AG04450 (cell line): Measurements from ENCODE around the gene INSRR. TPM values are rescaled to one million over a fixed set of nuclear protein-coding genes. Genes with fewer than 3 reads are reported as not detected.

ENCODE experiments used
- CTCF ChIA-PET: fragments of 300-600, 350-600 bp; formaldehyde crosslinking; extraction: SDS; loops from one replicate; lab custom pipeline; 2022; ENCODE audit warnings: antibody characterized with exemption, inconsistent platforms; lab: Charles Lee
- POLR2A ChIA-PET: fragments of 350-600 bp; formaldehyde crosslinking; extraction: SDS; loops from one replicate; lab custom pipeline; 2021; ENCODE audit warnings: antibody characterized with exemption, inconsistent platforms; lab: Yijun Ruan, JAX
- DNase-seq: peaks from one replicate; pipeline ENCODE4 v3.0.0-alpha.2; 2011; ENCODE audit warnings: low read depth, low spot score
- H3K27ac ChIP-seq: one replicate; pipeline ENCODE4 v1.5.1; 2012; ENCODE audit warnings: low read depth, low read length, control low read depth
- H3K27me3 ChIP-seq: one replicate; pipeline ENCODE4 v1.6.0; 2012; ENCODE audit warnings: low read length; ENCODE audit not compliant: control insufficient read depth, insufficient read depth
- H3K4me3 ChIP-seq: 2 replicates; pipeline ENCODE4 v1.5.1; 2011; ENCODE audit warnings: mild to moderate bottlenecking, low read depth, low read length, control low read depth
- H3K9me3 ChIP-seq: 2 replicates; pipeline ENCODE4 v1.5.1; 2012; ENCODE audit warnings: low read length; ENCODE audit not compliant: control insufficient read depth, insufficient read depth
- CTCF ChIP-seq: IDR thresholded peaks from 2 replicates; pipeline ENCODE4 v1.5.1; 2011; ENCODE audit warnings: low read depth, low read length, control low read depth, inconsistent platforms
- polyA plus RNA-seq: library from polyadenylated mRNA; depleted of rRNA; stranded (reverse); fragments of >200 nt; gene quantifications from 2 replicates; pipeline ENCODE4 v1.2.3, GENCODE V29; 2011

Gene INSRR
- polyA plus RNA-seq, 1 experiment: not detected

GRCh38 chr1:156805766-156806511 lies 53.0 kb downstream of the INSRR start:
- peak overlapping the region; percentile 21 for H3K27ac ChIP-seq
- H3K27me3 ChIP-seq: peaks cover 7% of the 10 kb centered on the region
- TF ChIP-seq CTCF: no peak
- CTCF ChIA-PET: interaction anchor here (1.3 to 2.1 kb wide), 2 partner anchors 32 to 54 kb away, joined by 4 to 7 read pairs; no protein-coding TSS in a partner anchor
- POLR2A ChIA-PET: interaction anchor here (1.2 to 1.6 kb wide), 2 partner anchors 16 to 52 kb away, joined by 3 read pairs; no protein-coding TSS in a partner anchor
- no peak overlapping the region for H3K4me3 ChIP-seq
- peak; percentile 82 for DNase-seq
- H3K9me3 ChIP-seq: no peaks in the 10 kb centered on the region; the same call in 1 of the 2 replicates

- ChIA-PET CTCF (interaction anchor here (0.7 to 1.1 kb wide), 2 partner anchors 55 to 366 kb away, joined by 3 read pairs; no protein-coding TSS in a partner anchor), POLR2A (interaction anchor here (0.7 to 1.6 kb wide), 4 partner anchors 17 to 55 kb away, joined by 3 to 5 read pairs (median 3); no protein-coding TSS in a partner anchor)
- no peak for TF ChIP-seq CTCF
- Histone ChIP-seq H3K27ac (no peak overlapping the region), H3K9me3 (no peaks in the 10 kb centered on the region; the same call in 1 of the 2 replicates), H3K27me3 (peaks cover 7% of the 10 kb centered on the region), H3K4me3 (no peak overlapping the region)
- no peak for DNase-seq
Observed at GRCh38 chr1:156804572-156805243, 54.2 kb downstream of the INSRR start.

- H3K9me3 ChIP-seq: no peaks in the 10 kb centered on the region
- no peak for DNase-seq
- peaks cover 6% of the 10 kb centered on the region for H3K27me3 ChIP-seq
- no peak overlapping the region for H3K4me3 ChIP-seq
- ChIA-PET POLR2A (interaction anchor here (1.2 kb wide), 1 partner anchor 56 kb away, joined by 5 read pairs; no protein-coding TSS in a partner anchor), CTCF (interaction anchor here (1.1 kb wide), 1 partner anchor 56 kb away, joined by 3 read pairs; no protein-coding TSS in a partner anchor)
- H3K27ac ChIP-seq: no peak overlapping the region
- TF ChIP-seq CTCF: no peak
Observed at GRCh38 chr1:156804026-156804425, 54.9 kb downstream of the INSRR start.

- DNase-seq: no peak
- Histone ChIP-seq H3K27ac (no peak overlapping the region), H3K9me3 (no peaks in the 10 kb centered on the region), H3K27me3 (no peaks in the 10 kb centered on the region), H3K4me3 (no peak overlapping the region)
- POLR2A ChIA-PET: no interaction called here
- no peak for TF ChIP-seq CTCF
- CTCF ChIA-PET: interaction anchor here (1.2 to 10.5 kb wide), 2 partner anchors 77 to 89 kb away, joined by 4 to 108 read pairs; partner anchors contain the start of gene PEAR1
Observed at GRCh38 chr1:156803086-156803851, 55.6 kb downstream of the INSRR start.
